ENCODE data around the gene TAT.

The TAT gene

GRCh38 chr16:71536752-71537499, 40.0 kb downstream of the TAT start:
- H3K4me3 ChIP-seq (ENCODE audit: low read depth, low read length): no peak overlapping the region
- DNase-seq: no peak
- H3K36me3 ChIP-seq: no peaks in the 10 kb centered on the region
- H3K27me3 ChIP-seq (ENCODE audit: insufficient read depth, low read depth, severe bottlenecking): no peaks in the 10 kb centered on the region
- H3K27ac ChIP-seq: no peak overlapping the region
- H3K9me3 ChIP-seq (ENCODE audit: severe bottlenecking): no peaks in the 10 kb centered on the region
- TF ChIP-seq, protein P1, sequence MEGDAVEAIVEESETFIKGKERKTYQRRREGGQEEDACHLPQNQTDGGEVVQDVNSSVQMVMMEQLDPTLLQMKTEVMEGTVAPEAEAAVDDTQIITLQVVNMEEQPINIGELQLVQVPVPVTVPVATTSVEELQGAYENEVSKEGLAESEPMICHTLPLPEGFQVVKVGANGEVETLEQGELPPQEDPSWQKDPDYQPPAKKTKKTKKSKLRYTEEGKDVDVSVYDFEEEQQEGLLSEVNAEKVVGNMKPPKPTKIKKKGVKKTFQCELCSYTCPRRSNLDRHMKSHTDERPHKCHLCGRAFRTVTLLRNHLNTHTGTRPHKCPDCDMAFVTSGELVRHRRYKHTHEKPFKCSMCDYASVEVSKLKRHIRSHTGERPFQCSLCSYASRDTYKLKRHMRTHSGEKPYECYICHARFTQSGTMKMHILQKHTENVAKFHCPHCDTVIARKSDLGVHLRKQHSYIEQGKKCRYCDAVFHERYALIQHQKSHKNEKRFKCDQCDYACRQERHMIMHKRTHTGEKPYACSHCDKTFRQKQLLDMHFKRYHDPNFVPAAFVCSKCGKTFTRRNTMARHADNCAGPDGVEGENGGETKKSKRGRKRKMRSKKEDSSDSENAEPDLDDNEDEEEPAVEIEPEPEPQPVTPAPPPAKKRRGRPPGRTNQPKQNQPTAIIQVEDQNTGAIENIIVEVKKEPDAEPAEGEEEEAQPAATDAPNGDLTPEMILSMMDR (IDR thresholded peaks at IDR 0.05; ENCODE audit: low read depth, low read length): no peak

DNA sequence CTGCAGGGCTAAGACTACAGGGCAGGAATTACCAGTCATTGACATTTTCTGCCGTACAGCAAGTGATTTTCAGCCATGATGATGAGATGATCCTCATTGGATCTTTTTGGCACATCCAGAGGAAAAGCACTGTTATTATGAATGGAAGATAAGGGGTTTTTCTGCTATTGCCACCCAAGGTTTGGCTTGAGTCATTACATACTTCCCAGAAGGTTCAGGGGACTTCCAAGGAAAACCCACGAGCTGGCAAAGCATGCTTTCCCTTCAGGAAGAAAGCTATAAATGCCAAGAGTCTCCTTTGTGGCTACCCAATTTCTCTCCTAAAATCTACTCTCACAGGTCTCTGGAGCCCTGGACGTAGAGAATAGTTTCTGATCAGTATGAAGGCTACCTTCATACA, 44.5 kb downstream of the TAT start:
- Histone ChIP-seq H3K9me3 (ENCODE audit: severe bottlenecking) (no peaks in the 10 kb centered on the region), H3K27me3 (ENCODE audit: insufficient read depth, low read depth, severe bottlenecking) (no peaks in the 10 kb centered on the region), H3K36me3 (no peaks in the 10 kb centered on the region), H3K27ac (no peak overlapping the region), H3K4me3 (ENCODE audit: low read depth, low read length) (no peak overlapping the region)
- TF ChIP-seq, protein P1 (IDR thresholded peaks at IDR 0.05; ENCODE audit: low read depth, low read length): no peak
- DNase-seq: no peak

GRCh38 chr16:71528863-71529262, 48.0 kb downstream of the TAT start:
- H3K27me3 ChIP-seq (ENCODE audit: insufficient read depth, low read depth, severe bottlenecking): no peaks in the 10 kb centered on the region
- no peaks in the 10 kb centered on the region for H3K36me3 ChIP-seq
- TF ChIP-seq, protein P1 (IDR thresholded peaks at IDR 0.05; ENCODE audit: low read depth, low read length): no peak
- no peak overlapping the region for H3K4me3 ChIP-seq (ENCODE audit: low read depth, low read length)
- H3K9me3 ChIP-seq (ENCODE audit: severe bottlenecking): no peaks in the 10 kb centered on the region
- no peak for DNase-seq
- H3K27ac ChIP-seq: no peak overlapping the region

DNA sequence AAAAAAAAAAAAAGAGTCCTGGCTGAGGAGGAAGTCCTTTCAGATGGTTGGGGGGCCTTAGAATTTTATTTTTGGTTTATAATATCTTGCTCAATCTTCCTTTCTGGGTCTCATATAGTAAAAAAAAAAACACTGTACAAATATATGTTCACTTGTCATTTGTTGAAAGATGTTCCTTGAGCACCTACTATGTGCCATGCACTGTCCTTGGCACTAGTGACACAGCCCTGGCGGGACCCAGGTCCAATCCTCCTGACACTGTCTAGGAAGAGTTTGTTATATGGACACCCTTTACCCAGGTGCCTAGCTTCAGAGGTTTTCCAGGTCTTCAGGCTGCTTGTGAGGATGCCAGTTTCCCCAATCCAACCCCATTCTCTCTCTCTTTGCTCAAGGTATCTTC, 48.6 kb downstream of the TAT start:
- TF ChIP-seq, protein P1 (IDR thresholded peaks at IDR 0.05; ENCODE audit: low read depth, low read length): no peak
- Histone ChIP-seq H3K36me3 (no peaks in the 10 kb centered on the region), H3K4me3 (ENCODE audit: low read depth, low read length) (no peak overlapping the region), H3K9me3 (ENCODE audit: severe bottlenecking) (no peaks in the 10 kb centered on the region), H3K27ac (no peak overlapping the region), H3K27me3 (ENCODE audit: insufficient read depth, low read depth, severe bottlenecking) (no peaks in the 10 kb centered on the region)
- no peak for DNase-seq

- Histone ChIP-seq H3K9me3 (ENCODE audit: severe bottlenecking) (no peaks in the 10 kb centered on the region), H3K36me3 (no peaks in the 10 kb centered on the region), H3K27me3 (ENCODE audit: insufficient read depth, low read depth, severe bottlenecking) (no peaks in the 10 kb centered on the region), H3K27ac (peak within 1 kb of the TSS; percentile 52), H3K4me3 (ENCODE audit: low read depth, low read length) (peak within 1 kb of the TSS; percentile 28)
- peak; percentile 77 for DNase-seq
- TF ChIP-seq, protein P1 (IDR thresholded peaks at IDR 0.05; ENCODE audit: low read depth, low read length): no peak
Measured at GRCh38 chr16:71526111-71526631, 50.7 kb downstream of the TAT start, which contains the start of gene CHST4. Gene CHST4 (plus strand): TSS chr16:71526426. CDS start chr16:71536678, 10,252 bp downstream.
